GM19025 (cell line): ENCODE data around the gene SUPT5H.

Experiments
- ATAC-seq: cut with Tn5 transposase; IDR thresholded peaks from one replicate; pipeline ENCODE4 v1.9.1; 2021; ENCODE audit warnings: mild to moderate bottlenecking, low read depth, moderate library complexity; ENCODE audit not compliant: unreplicated experiment

The SUPT5H gene

GRCh38 chr19:39489756-39490155 lies 44.4 kb downstream of the SUPT5H start:
- no peak for ATAC-seq

- no peak for ATAC-seq
Measured at GRCh38 chr19:39492225-39492624, 46.8 kb downstream of the SUPT5H start.

GRCh38 chr19:39492788-39493187 lies 47.4 kb downstream of the SUPT5H start:
- ATAC-seq: no peak

GRCh38 chr19:39494661-39495060 lies 49.3 kb downstream of the SUPT5H start:
- no peak for ATAC-seq

- ATAC-seq: no peak
Measured at GRCh38 chr19:39496063-39496462, 50.7 kb downstream of the SUPT5H start.

GRCh38 chr19:39497701-39497995 lies 52.3 kb downstream of the SUPT5H start:
- no peak for ATAC-seq

GRCh38 chr19:39497996-39498797 lies 52.8 kb downstream of the SUPT5H start:
- no peak for ATAC-seq

- no peak for ATAC-seq
Measured at GRCh38 chr19:39498798-39499642, 53.6 kb downstream of the SUPT5H start, which contains the start of gene DLL3. Gene DLL3, plus strand, starts transcription at chr19:39498947. Its CDS starts 28 bp downstream, at chr19:39498975.

- no peak for ATAC-seq
Measured at GRCh38 chr19:39499932-39500331, 54.5 kb downstream of the SUPT5H start.

GRCh38 chr19:39500543-39500942 lies 55.2 kb downstream of the SUPT5H start:
- no peak for ATAC-seq

- no peak for ATAC-seq
Measured at GRCh38 chr19:39501340-39501739, 56.0 kb downstream of the SUPT5H start.

- ATAC-seq: no peak
Measured at GRCh38 chr19:39502640-39503417, 57.4 kb downstream of the SUPT5H start.

- ATAC-seq: no peak
Measured at GRCh38 chr19:39506598-39506943, 61.2 kb downstream of the SUPT5H start.

GRCh38 chr19:39506944-39507714 lies 61.7 kb downstream of the SUPT5H start:
- no peak for ATAC-seq

- no peak for ATAC-seq
Measured at GRCh38 chr19:39507715-39508364, 62.5 kb downstream of the SUPT5H start.

GRCh38 chr19:39508629-39509028 lies 63.2 kb downstream of the SUPT5H start:
- no peak for ATAC-seq

GRCh38 chr19:39509233-39509632 lies 63.9 kb downstream of the SUPT5H start:
- ATAC-seq: no peak

- ATAC-seq: no peak
Measured at GRCh38 chr19:39512988-39513387, 67.6 kb downstream of the SUPT5H start.

GRCh38 chr19:39514840-39515550 lies 69.6 kb downstream of the SUPT5H start, which contains the start of gene SELENOV:
Gene SELENOV, plus strand, starts transcription at chr19:39515139. Its CDS starts 74 bp downstream, at chr19:39515213.
- ATAC-seq: no peak
